Measurements from ENCODE around the gene RECQL5. TPM values are rescaled to one million over a fixed set of nuclear protein-coding genes. Genes with fewer than 3 reads are reported as not detected.

Gene RECQL5
- polyA plus RNA-seq, 2 of the 4 experiments (the other 2 are of a cell fraction) = 22.7 to 39.9 TPM

DNA sequence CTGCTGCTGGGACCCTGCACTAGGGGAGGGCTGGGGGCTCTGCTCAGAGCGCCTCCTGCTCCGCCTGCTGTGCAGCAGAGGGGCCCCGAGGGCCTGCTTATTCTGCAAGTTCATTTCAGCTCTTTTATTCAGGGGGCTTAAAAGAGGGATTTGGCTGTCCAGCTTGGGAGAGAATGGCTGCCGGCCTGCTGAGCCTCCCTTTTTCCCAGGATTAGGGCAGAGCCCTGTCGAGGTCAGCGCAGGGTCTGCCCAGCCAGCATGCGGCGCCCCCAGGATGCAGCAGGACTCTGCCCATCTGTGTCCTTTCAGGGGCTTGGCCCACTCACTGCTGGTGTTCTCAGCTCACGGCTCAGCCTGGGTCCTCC is 32.6 kb downstream of the RECQL5 start:
- no peak overlapping the region for H3K4me3 ChIP-seq
- DNase-seq (ENCODE audit: low read depth in 1 of 2, low spot score in 1 of 2) (no peak), FAIRE-seq (no peak), ATAC-seq (no peak)
- no peak for TF ChIP-seq BHLHE40 (IDR thresholded peaks at IDR 0.05; ENCODE audit: low read depth, low read length)
- no peak for TF ChIP-seq MAZ (IDR thresholded peaks at IDR 0.05; ENCODE audit: borderline replicate concordance, low read depth, low read length)
- TF ChIP-seq RCOR1 (IDR thresholded peaks at IDR 0.05; ENCODE audit: low read depth, low read length) = no peak
- TF ChIP-seq ZFP36 (IDR thresholded peaks at IDR 0.05; ENCODE audit: borderline replicate concordance, partially characterized antibody) = no peak
- TF ChIP-seq, protein P1, sequence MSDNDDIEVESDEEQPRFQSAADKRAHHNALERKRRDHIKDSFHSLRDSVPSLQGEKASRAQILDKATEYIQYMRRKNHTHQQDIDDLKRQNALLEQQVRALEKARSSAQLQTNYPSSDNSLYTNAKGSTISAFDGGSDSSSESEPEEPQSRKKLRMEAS (IDR thresholded peaks at IDR 0.05) = no peak
- no peak for TF ChIP-seq KDM5A (IDR thresholded peaks at IDR 0.05)
- no peaks in the 10 kb centered on the region for H3K9me3 ChIP-seq
- ChIA-PET CTCF (interaction anchor here (0.6 to 51.3 kb wide), 39 partner anchors 1 to 297 kb away, joined by 3 to 2254 read pairs (median 7); partner anchors contain the start of genes GALK1, ITGB4, LLGL2 and MYO15B), POLR2A (interaction anchor here (0.6 to 2.0 kb wide), 2 partner anchors 9 to 114 kb away, joined by 3 to 7 read pairs; no protein-coding TSS in a partner anchor)
- H3K4me1 ChIP-seq = peaks cover 19% of the 10 kb centered on the region
- peak overlapping the region in 1 of 2 experiments; percentile 86; a peak in 3 of 6 replicates for H3K27ac ChIP-seq
- WGBS (ENCODE audit: missing lambda C conversion rate) = 96% methylated on average over 4 of the region's 9 CpGs
- H3K4me2 ChIP-seq = peak overlapping the region; percentile 64

DNA sequence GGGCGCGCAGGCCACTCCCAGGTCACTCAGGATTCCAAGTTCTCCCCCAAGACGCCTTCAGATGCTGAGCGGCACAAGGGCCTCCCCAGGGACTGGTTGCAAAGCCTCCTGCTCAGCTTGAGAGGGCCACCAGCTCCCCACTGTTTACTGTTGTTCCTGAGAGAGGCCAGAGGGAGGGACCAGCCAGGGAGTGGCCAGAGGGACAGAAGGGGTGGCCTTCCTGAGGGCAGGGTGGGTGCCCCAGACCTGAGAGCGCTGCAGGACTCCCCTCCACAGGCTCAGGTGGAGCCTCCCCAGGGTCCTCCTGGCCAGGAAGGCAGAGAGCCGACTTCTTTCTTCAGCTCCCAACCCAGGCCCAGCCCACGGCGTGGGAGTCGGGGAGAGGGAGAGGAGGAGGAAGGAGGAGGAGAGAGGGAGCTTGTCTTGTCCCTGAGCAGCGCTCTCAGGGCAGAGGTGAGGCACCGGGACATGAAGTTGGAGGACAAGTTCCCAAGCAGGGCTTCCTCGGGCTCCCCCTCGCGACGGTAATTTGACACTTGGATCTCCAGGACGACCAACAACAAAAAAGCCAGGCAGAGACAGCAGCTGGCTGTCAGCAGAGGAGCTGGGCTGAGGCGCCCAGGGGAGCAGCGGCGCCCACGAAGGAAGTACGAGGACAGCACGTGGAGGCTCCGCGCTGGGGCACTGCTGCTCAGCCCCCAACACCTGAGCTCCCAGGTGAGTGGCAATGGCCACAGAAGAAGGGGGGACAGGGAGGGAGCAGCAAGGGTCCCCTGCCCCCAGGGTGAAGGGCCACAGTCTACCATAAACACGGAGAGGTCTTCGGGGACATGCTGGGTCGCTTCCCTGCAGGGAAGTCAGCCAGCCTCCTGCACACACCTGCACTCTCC is 33.2 kb downstream of the RECQL5 start:
- WGBS (ENCODE audit: missing lambda C conversion rate) = 26% methylated on average over 25 of the region's 27 CpGs
- peak overlapping the region; percentile 64 for H3K4me2 ChIP-seq
- no peak for TF ChIP-seq MAFK (IDR thresholded peaks at IDR 0.05; ENCODE audit: partially characterized antibody)
- no peak for TF ChIP-seq EHMT2 (IDR thresholded peaks at IDR 0.05; ENCODE audit: low read depth)
- TF ChIP-seq HOXB13 (CRISPR knock-in tag; IDR thresholded peaks at IDR 0.05; ENCODE audit: low read depth) = no peak
- TF ChIP-seq FOSB (CRISPR knock-in tag; IDR thresholded peaks at IDR 0.05) = no peak
- peak; percentile 70; the same call in 1 of the 2 replicates for TF ChIP-seq ESRRA (IDR thresholded peaks at IDR 0.05; ENCODE audit: borderline replicate concordance, low read length)
- no peak for TF ChIP-seq HDAC2 (IDR thresholded peaks at IDR 0.05)
- TF ChIP-seq RNF2 (IDR thresholded peaks at IDR 0.05; ENCODE audit: borderline replicate concordance, low read depth) = no peak
- TF ChIP-seq ZFP36 (IDR thresholded peaks at IDR 0.05; ENCODE audit: borderline replicate concordance, partially characterized antibody) = no peak
- TF ChIP-seq, protein P1 (IDR thresholded peaks at IDR 0.05) = peak; percentile 22; the same call in 1 of the 2 replicates
- TF ChIP-seq EP300 (IDR thresholded peaks at IDR 0.05) = no peak
- TF ChIP-seq, protein P2, sequence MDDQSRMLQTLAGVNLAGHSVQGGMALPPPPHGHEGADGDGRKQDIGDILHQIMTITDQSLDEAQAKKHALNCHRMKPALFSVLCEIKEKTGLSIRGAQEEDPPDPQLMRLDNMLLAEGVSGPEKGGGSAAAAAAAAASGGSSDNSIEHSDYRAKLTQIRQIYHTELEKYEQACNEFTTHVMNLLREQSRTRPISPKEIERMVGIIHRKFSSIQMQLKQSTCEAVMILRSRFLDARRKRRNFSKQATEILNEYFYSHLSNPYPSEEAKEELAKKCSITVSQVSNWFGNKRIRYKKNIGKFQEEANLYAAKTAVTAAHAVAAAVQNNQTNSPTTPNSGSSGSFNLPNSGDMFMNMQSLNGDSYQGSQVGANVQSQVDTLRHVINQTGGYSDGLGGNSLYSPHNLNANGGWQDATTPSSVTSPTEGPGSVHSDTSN (IDR thresholded peaks at IDR 0.05) = no peak
- no peak for TF ChIP-seq EHF (CRISPR knock-in tag; IDR thresholded peaks at IDR 0.05)
- no peak for TF ChIP-seq HEYL (CRISPR knock-in tag; IDR thresholded peaks at IDR 0.05)
- TF ChIP-seq NFE2L2 (conservative IDR thresholded peaks at IDR 0.05; ENCODE audit: low read length) = no peak
- peak in 1 of 2 experiments; percentile 13; a peak in 1 of 5 replicates for TF ChIP-seq JUN (IDR thresholded peaks at IDR 0.05)
- no peak for TF ChIP-seq KDM1A (IDR thresholded peaks at IDR 0.05; ENCODE audit: low read depth)
- TF ChIP-seq SMC3 (IDR thresholded peaks at IDR 0.05) = peak; percentile 64
- TF ChIP-seq ZNF302 (CRISPR knock-in tag; IDR thresholded peaks at IDR 0.05) = no peak
- no peak for TF ChIP-seq NPAS2 (CRISPR knock-in tag; IDR thresholded peaks at IDR 0.05; ENCODE audit: borderline replicate concordance)
- no peak for TF ChIP-seq CEBPB (IDR thresholded peaks at IDR 0.05)
- TF ChIP-seq FOSL2 (IDR thresholded peaks at IDR 0.05) = no peak
- TF ChIP-seq FOSL2 (CRISPR knock-in tag; IDR thresholded peaks at IDR 0.05) = no peak
- TF ChIP-seq NR3C1 (IDR thresholded peaks at IDR 0.05) = no peak
- TF ChIP-seq GATA3 (IDR thresholded peaks at IDR 0.05; ENCODE audit: borderline replicate concordance) = 0 out of 2 replicates have a peak, but pooled peaks have one; percentile 10
- TF ChIP-seq RAD21 (conservative IDR thresholded peaks at IDR 0.05 in 1 of 2, IDR thresholded peaks at IDR 0.05 in 1 of 2) = peak; percentile 57 to 58
- TF ChIP-seq KDM5A (IDR thresholded peaks at IDR 0.05) = no peak
- no peak for TF ChIP-seq SREBF2 (IDR thresholded peaks at IDR 0.05)
- TF ChIP-seq, protein P3, sequence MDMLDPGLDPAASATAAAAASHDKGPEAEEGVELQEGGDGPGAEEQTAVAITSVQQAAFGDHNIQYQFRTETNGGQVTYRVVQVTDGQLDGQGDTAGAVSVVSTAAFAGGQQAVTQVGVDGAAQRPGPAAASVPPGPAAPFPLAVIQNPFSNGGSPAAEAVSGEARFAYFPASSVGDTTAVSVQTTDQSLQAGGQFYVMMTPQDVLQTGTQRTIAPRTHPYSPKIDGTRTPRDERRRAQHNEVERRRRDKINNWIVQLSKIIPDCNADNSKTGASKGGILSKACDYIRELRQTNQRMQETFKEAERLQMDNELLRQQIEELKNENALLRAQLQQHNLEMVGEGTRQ (IDR thresholded peaks at IDR 0.05) = no peak
- TF ChIP-seq, protein P4, sequence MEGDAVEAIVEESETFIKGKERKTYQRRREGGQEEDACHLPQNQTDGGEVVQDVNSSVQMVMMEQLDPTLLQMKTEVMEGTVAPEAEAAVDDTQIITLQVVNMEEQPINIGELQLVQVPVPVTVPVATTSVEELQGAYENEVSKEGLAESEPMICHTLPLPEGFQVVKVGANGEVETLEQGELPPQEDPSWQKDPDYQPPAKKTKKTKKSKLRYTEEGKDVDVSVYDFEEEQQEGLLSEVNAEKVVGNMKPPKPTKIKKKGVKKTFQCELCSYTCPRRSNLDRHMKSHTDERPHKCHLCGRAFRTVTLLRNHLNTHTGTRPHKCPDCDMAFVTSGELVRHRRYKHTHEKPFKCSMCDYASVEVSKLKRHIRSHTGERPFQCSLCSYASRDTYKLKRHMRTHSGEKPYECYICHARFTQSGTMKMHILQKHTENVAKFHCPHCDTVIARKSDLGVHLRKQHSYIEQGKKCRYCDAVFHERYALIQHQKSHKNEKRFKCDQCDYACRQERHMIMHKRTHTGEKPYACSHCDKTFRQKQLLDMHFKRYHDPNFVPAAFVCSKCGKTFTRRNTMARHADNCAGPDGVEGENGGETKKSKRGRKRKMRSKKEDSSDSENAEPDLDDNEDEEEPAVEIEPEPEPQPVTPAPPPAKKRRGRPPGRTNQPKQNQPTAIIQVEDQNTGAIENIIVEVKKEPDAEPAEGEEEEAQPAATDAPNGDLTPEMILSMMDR (IDR thresholded peaks at IDR 0.05) = peak; percentile 71
- no peak for TF ChIP-seq PHF8 (IDR thresholded peaks at IDR 0.05; ENCODE audit: borderline replicate concordance, low read depth)

More for the DNA sequence above, 33.2 kb downstream of the RECQL5 start:
- Histone ChIP-seq H3K9me3 (no peaks in the 10 kb centered on the region), H3K27ac (peak overlapping the region; percentile 56 to 86), H3K4me3 (no peak overlapping the region), H3K4me1 (peaks cover 19% of the 10 kb centered on the region)
- CTCF ChIA-PET = interaction anchor here (0.6 to 51.3 kb wide), 66 partner anchors 1 to 372 kb away, joined by 3 to 2254 read pairs (median 5); partner anchors contain the start of genes GALK1, GGA3, ITGB4 and LLGL2
- POLR2A ChIA-PET = interaction anchor here (0.6 to 2.0 kb wide), 9 partner anchors 9 to 146 kb away, joined by 3 to 7 read pairs (median 4); partner anchors contain the start of genes RECQL5 and SAP30BP
- FAIRE-seq = peak; percentile 84
- DNase-seq (ENCODE audit: low read depth in 1 of 2, low spot score in 1 of 2) = peak; percentile 90 to 98
- peak; percentile 70 to 83 for ATAC-seq

All from A549 (cell line).